GM12872 (cell line): ENCODE data around the gene LY6G6F.

Experiments
- TF ChIP-seq, protein P1 (sequence below): IDR thresholded peaks from 3 replicates; pipeline ENCODE4 v1.5.1; 2011; ENCODE audit warnings: low read depth, mild to moderate bottlenecking, low read length, moderate library complexity; ENCODE audit not compliant: insufficient read depth

LY6G6F gene

DNA sequence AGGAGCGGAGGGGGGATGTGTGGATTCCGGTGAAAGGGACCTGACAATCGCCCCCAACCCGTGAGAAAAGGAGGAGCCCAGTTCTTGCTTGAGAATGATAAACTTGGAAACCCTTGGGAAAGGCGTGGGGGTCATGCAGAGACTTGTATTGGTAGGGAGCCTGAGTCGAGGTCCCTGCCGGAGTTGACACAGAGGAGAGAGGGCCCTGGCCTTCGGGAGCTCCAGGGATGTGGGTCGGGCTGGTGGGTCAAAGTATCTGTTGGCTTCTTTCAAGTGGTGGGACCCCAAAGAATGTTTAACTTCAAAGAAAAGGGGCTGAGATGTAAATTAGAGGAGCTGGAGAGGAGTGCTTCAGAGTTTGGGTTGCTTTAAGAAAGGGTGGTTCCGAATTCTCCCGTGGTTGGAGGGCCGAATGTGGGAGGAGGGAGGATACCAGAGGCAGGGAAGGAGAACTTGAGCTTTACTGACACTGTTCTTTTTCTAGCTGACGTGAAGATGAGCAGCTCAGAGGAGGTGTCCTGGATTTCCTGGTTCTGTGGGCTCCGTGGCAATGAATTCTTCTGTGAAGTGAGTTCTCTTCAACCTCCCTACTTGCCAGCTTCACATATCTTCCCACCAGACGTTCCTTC, 40.2 kb upstream of the LY6G6F start:
- TF ChIP-seq, protein P1, sequence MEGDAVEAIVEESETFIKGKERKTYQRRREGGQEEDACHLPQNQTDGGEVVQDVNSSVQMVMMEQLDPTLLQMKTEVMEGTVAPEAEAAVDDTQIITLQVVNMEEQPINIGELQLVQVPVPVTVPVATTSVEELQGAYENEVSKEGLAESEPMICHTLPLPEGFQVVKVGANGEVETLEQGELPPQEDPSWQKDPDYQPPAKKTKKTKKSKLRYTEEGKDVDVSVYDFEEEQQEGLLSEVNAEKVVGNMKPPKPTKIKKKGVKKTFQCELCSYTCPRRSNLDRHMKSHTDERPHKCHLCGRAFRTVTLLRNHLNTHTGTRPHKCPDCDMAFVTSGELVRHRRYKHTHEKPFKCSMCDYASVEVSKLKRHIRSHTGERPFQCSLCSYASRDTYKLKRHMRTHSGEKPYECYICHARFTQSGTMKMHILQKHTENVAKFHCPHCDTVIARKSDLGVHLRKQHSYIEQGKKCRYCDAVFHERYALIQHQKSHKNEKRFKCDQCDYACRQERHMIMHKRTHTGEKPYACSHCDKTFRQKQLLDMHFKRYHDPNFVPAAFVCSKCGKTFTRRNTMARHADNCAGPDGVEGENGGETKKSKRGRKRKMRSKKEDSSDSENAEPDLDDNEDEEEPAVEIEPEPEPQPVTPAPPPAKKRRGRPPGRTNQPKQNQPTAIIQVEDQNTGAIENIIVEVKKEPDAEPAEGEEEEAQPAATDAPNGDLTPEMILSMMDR = no peak

DNA sequence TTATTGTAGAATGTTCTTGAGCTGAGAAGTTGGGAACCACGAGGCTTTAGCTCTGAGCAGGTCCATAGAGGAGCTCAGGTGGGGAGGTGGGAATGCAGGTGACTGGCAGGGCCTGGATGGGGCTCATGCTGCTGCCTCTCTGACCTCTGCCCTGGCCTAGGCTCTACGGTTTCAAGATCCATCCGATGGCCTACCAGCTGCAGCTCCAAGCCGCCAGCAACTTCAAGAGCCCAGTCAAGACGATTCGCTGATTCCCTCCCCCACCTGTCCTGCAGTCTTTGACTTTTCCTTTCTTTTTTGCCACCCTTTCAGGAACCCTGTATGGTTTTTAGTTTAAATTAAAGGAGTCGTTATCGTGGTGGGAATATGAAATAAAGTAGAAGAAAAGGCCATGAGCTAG, 37.0 kb upstream of the LY6G6F start, which contains the start of gene LY6G5B:
Gene LY6G5B (plus strand): TSS at position 301 of the 400 bp plus-strand sequence. CDS start 975 bp downstream, outside the sequence.
- TF ChIP-seq, protein P1 = no peak

DNA sequence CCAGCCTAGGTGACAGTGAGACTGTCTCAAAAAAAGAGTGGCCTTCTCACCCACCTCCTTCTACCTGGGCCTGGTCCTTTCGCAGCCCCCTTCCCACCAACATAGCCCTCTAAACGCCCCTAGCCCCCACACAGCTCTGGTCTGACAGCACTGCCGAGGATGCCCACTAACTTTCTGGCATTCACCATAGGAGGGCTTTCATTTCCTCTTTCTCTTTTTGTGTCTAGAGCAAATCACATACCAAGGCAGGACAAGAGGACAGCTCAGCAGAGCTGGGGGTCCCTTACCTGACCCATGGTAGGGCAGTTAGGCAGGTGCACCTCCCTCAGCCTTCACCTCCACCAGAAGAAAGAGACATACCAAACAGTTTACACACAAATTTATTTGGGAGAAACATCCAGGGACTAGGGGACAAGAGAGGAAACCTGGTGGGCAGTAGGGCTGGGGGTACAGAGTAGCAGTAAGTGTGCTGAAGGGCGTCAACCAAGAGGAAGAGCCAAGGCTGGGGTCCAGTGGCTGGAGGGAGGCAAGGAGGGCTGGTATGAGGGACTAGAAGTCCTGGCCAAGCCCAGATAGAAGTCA, 30.3 kb upstream of the LY6G6F start:
- TF ChIP-seq, protein P1 = no peak

DNA sequence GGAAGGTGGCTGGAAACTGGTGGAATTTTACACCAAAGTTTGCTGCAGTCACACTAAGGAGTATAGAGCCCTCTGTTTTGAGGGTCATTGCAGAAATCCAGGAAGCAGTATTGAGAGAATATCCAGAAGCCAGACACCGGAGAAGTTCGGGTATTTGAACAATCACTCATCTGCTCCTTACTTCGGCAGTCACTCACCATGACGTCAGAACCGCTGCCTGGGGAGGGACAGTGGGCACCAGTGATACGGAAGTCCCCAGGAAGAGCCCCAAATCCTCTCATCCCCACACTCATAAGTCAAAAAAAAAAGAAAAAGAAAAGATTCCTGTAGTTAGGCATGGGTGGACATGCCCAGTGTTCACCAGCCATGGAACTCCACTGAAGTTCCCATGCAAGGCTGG, 29.8 kb upstream of the LY6G6F start:
- TF ChIP-seq, protein P1 = no peak

DNA sequence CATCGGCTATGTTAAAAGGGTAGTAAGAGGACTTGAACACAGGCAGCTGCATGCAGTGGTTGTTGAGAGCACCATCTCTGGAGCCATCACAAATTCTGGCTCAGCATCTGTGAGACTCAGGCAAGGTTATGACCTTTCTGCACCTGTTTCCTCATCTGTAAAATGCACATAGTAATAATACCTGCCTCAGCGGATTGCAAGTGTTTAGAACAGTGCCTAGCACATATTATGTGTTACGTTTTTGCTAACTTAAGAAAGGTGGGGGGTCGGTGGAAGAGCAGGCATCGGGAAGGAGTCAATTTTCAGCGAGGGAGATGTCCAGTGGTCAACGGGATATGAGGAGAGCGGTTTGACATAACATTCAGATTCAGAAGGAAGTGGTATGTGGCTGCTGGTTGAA, 28.7 kb upstream of the LY6G6F start:
- TF ChIP-seq, protein P1 = no peak

DNA sequence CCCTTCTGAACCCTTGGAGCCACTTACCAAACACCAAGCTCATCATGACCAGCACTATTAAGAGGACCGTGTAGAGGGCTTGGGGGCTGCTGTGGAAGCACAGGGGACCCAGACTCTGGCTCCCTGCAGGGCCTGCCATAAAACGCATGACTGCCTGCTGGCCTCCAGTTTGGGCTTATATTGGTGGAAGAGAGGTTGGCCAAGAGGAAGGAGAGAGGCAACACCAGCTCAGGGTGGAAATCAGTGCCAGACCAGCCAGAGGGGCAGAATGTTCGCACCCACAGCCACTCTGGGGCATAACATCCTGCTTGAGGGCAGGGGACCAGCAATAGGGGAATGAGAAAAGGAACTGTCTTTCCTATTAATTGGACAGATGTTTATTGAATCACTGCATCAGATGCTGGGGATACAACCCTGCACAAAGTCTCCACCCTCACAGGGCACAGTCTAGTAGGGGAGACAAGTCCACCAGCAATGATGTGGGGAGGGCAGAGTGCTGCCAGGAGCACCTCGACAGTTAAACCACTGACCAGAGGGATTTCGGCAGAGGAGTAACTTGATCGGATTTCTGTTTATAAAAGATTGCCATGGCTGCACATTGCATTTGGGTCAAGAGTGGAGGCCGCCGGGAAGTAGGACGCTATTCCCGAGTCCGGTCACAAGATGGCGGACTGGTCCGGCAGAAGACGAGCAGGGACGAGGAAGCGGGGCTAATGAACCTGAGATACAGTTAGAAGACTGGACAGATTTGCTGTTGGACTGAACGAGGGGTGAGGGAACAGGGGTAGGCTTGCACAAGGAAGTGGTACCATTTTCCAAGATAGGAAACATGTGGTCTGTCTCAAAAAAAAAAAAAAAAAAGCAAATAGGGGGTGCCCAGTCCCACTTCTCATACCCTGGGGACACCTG, 26.2 kb upstream of the LY6G6F start, which contains the start of gene LY6G5C:
Gene LY6G5C (minus strand): TSS at position 842 of the 909 bp plus-strand sequence. CDS start 694 bp downstream, at position 148.
- TF ChIP-seq, protein P1 = peak; percentile 77

DNA sequence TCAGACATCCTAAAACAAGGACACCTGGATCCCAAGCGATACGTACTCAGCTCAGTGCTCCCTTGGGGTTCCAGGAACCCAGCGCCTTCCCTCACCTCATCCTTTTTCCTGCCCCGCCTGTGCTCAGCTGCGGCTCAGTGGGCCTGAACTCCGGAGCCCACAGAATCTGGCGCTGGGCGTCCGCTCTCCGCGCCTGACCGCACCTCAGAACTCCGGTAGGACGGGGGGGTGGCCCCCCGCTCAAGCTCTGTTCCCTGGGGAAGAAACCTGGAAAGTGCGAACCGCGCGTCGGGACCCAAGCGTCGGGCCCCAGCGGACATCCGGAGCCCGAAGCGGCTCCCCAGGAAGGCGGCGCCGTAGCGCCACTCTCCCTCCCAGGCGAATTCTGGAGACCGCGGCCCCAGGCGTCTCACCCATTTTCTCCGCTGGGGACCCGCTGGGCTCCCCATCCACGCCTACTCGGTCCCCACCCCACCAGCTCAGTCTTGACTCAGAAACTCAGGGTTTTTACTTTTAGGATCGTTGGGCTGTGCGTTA, 25.5 kb upstream of the LY6G6F start:
- TF ChIP-seq, protein P1 = 0 out of 3 replicates have a peak, but pooled peaks have one; percentile 21
